HUES48 (cell line): Measurements from ENCODE around the gene MEIOSIN.

ENCODE experiments used
- H3K27ac ChIP-seq: one replicate; pipeline ENCODE4 v1.7.0; 2013; ENCODE audit warnings: low read depth, low read length, inconsistent platforms
- H3K27me3 ChIP-seq: 2 replicates; pipeline ENCODE4 v1.6.1; 2013; ENCODE audit warnings: mild to moderate bottlenecking, low read length; ENCODE audit not compliant: control insufficient read depth, insufficient read depth
- H3K36me3 ChIP-seq: 2 replicates; pipeline ENCODE4 v1.6.1; 2013; ENCODE audit warnings: low read length; ENCODE audit not compliant: control insufficient read depth, insufficient read depth
- H3K4me1 ChIP-seq: 2 replicates; pipeline ENCODE4 v1.6.1; 2013; ENCODE audit warnings: mild to moderate bottlenecking, low read length; ENCODE audit not compliant: control insufficient read depth, insufficient read depth
- H3K4me3 ChIP-seq: 2 replicates; pipeline ENCODE4 v1.5.1; 2013; ENCODE audit warnings: mild to moderate bottlenecking, low read depth, low read length
- H3K9ac ChIP-seq: 2 replicates; pipeline ENCODE4 v1.6.1; 2013; ENCODE audit warnings: mild to moderate bottlenecking, low read depth, low read length, moderate library complexity
- H3K9me3 ChIP-seq: 2 replicates; pipeline ENCODE4 v1.6.1; 2013; ENCODE audit warnings: low read length; ENCODE audit not compliant: control insufficient read depth, insufficient read depth

MEIOSIN gene

GRCh38 chr19:45754323-45754722, 21.1 kb downstream of the MEIOSIN start:
- no peak overlapping the region for H3K4me3 ChIP-seq
- H3K4me1 ChIP-seq = 0 out of 2 replicates have a peak, but pooled peaks cover 3% of the 10 kb centered on the region
- H3K27me3 ChIP-seq = peaks cover 3% of the 10 kb centered on the region; the same call in 1 of the 2 replicates
- no peak overlapping the region for H3K27ac ChIP-seq
- H3K9me3 ChIP-seq = no peaks in the 10 kb centered on the region
- H3K9ac ChIP-seq = no peak overlapping the region
- H3K36me3 ChIP-seq = no peaks in the 10 kb centered on the region

- H3K9me3 ChIP-seq = no peaks in the 10 kb centered on the region
- no peak overlapping the region for H3K27ac ChIP-seq
- H3K4me3 ChIP-seq = no peak overlapping the region
- H3K9ac ChIP-seq = no peak overlapping the region
- 0 out of 2 replicates have a peak, but pooled peaks cover 3% of the 10 kb centered on the region for H3K4me1 ChIP-seq
- peaks cover 3% of the 10 kb centered on the region; the same call in 1 of the 2 replicates for H3K27me3 ChIP-seq
- no peaks in the 10 kb centered on the region for H3K36me3 ChIP-seq
These were observed 24.5 kb downstream of the MEIOSIN start for GRCh38 chr19:45757695-45758094.

GRCh38 chr19:45758921-45759320, 25.7 kb downstream of the MEIOSIN start:
- Histone ChIP-seq H3K4me1 (peaks cover 4% of the 10 kb centered on the region), H3K36me3 (no peaks in the 10 kb centered on the region), H3K9ac (no peak overlapping the region), H3K27me3 (peaks cover 3% of the 10 kb centered on the region; the same call in 1 of the 2 replicates), H3K9me3 (no peaks in the 10 kb centered on the region), H3K27ac (no peak overlapping the region), H3K4me3 (no peak overlapping the region)

- Histone ChIP-seq H3K27ac (no peak overlapping the region), H3K4me1 (peaks cover 22% of the 10 kb centered on the region), H3K9me3 (no peaks in the 10 kb centered on the region), H3K27me3 (peaks cover 3% of the 10 kb centered on the region; the same call in 1 of the 2 replicates), H3K9ac (no peak overlapping the region), H3K36me3 (no peaks in the 10 kb centered on the region), H3K4me3 (no peak overlapping the region)
These were observed 28.5 kb downstream of the MEIOSIN start for GRCh38 chr19:45761714-45762113.

- Histone ChIP-seq H3K9ac (no peak overlapping the region), H3K4me1 (peaks cover 28% of the 10 kb centered on the region), H3K36me3 (no peaks in the 10 kb centered on the region), H3K4me3 (no peak overlapping the region), H3K27me3 (no peaks in the 10 kb centered on the region), H3K27ac (no peak overlapping the region), H3K9me3 (no peaks in the 10 kb centered on the region)
These were observed 29.8 kb downstream of the MEIOSIN start for GRCh38 chr19:45762870-45763631.

- no peaks in the 10 kb centered on the region for H3K36me3 ChIP-seq
- H3K27ac ChIP-seq = peak overlapping the region; percentile 42
- H3K4me3 ChIP-seq = no peak overlapping the region
- H3K27me3 ChIP-seq = no peaks in the 10 kb centered on the region
- peaks cover 28% of the 10 kb centered on the region for H3K4me1 ChIP-seq
- H3K9me3 ChIP-seq = no peaks in the 10 kb centered on the region
- no peak overlapping the region for H3K9ac ChIP-seq
These were observed 30.6 kb downstream of the MEIOSIN start for GRCh38 chr19:45763691-45764294.

- H3K36me3 ChIP-seq = no peaks in the 10 kb centered on the region
- peaks cover 28% of the 10 kb centered on the region for H3K4me1 ChIP-seq
- H3K4me3 ChIP-seq = no peak overlapping the region
- no peaks in the 10 kb centered on the region for H3K27me3 ChIP-seq
- H3K27ac ChIP-seq = peak overlapping the region; percentile 42
- H3K9ac ChIP-seq = no peak overlapping the region
- H3K9me3 ChIP-seq = no peaks in the 10 kb centered on the region
These were observed 31.2 kb downstream of the MEIOSIN start for GRCh38 chr19:45764475-45764874.

- H3K9ac ChIP-seq = no peak overlapping the region
- H3K27ac ChIP-seq = peak overlapping the region; percentile 42
- H3K27me3 ChIP-seq = no peaks in the 10 kb centered on the region
- no peak overlapping the region for H3K4me3 ChIP-seq
- peaks cover 28% of the 10 kb centered on the region for H3K4me1 ChIP-seq
- no peaks in the 10 kb centered on the region for H3K36me3 ChIP-seq
- H3K9me3 ChIP-seq = no peaks in the 10 kb centered on the region
These were observed 31.9 kb downstream of the MEIOSIN start for GRCh38 chr19:45764945-45765701.

GRCh38 chr19:45765702-45766295, 32.6 kb downstream of the MEIOSIN start:
- Histone ChIP-seq H3K36me3 (no peaks in the 10 kb centered on the region), H3K4me3 (no peak overlapping the region), H3K4me1 (peaks cover 28% of the 10 kb centered on the region), H3K27me3 (no peaks in the 10 kb centered on the region), H3K9ac (no peak overlapping the region), H3K27ac (no peak overlapping the region), H3K9me3 (no peaks in the 10 kb centered on the region)

GRCh38 chr19:45766296-45766868, 33.1 kb downstream of the MEIOSIN start:
- peak overlapping the region; percentile 91; the same call in 1 of the 2 replicates for H3K4me3 ChIP-seq
- no peak overlapping the region for H3K9ac ChIP-seq
- H3K36me3 ChIP-seq = no peaks in the 10 kb centered on the region
- H3K9me3 ChIP-seq = no peaks in the 10 kb centered on the region
- H3K4me1 ChIP-seq = peaks cover 31% of the 10 kb centered on the region
- H3K27ac ChIP-seq = no peak overlapping the region
- no peaks in the 10 kb centered on the region for H3K27me3 ChIP-seq
